Measurements from ENCODE around the gene SLC9A3. TPM values are rescaled to one million over a fixed set of nuclear protein-coding genes. Genes with fewer than 3 reads are reported as not detected.
A peak's percentile ranks its signal among the peaks of the same experiment; 100 is the strongest.

Gene SLC9A3
- polyA plus RNA-seq, 1 of the 3 experiments (the other 2 are of a cell fraction): 1.9 TPM

DNA sequence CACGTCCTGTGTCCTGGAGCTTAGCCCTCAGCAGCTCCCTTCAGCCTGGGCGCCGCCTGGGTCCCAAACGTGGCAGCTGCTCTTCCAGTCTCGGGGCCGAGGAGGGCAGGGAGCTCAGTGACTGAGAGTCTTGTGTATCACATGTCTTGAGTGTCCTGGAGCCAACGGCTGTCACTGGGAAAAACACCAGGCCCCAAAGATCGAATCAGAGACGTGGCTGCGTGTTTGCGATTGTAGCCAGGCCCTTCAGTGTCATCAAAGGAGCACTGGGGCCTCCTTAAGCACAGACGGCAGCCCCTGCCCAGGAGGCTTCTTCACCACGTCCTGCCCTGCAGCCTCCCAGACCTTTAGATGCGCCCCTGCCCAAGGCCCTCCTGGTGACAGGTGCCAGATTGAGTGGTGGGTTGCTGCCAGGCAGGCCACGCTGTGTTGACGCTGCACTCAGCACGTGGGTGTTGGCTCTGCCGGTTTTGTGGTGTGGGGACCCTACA is 86.9 kb downstream of the SLC9A3 start:
- H3K9me2 ChIP-seq: no peaks in the 10 kb centered on the region
- no peak overlapping the region for H2AFZ ChIP-seq (ENCODE audit: low read depth)
- H4K20me1 ChIP-seq (ENCODE audit: insufficient read depth): no peaks in the 10 kb centered on the region
- DNase-seq: peak; percentile 53
- H3K79me2 ChIP-seq (ENCODE audit: insufficient read depth): peaks cover 4% of the 10 kb centered on the region; the same call in 1 of the 2 replicates
- ChIA-PET POLR2A (no interaction called here), CTCF (interaction anchor here (0.8 to 2.4 kb wide), 3 partner anchors 9 to 121 kb away, joined by 3 to 10 read pairs (median 3); no protein-coding TSS in a partner anchor)
- H3K4me2 ChIP-seq: no peak overlapping the region
- H3K4me1 ChIP-seq (ENCODE audit: control insufficient read depth in 1 of 2, insufficient read depth in 2 of 2, low read depth in 1 of 2, low read length in 1 of 2): peaks cover 0 to 12% of the 10 kb centered on the region in 2 experiments; a peak in 1 of 4 replicates
- no peak overlapping the region for H3K27ac ChIP-seq (ENCODE audit: low read depth in 2 of 2, low read length in 1 of 2)
- TF ChIP-seq GATA2 (CRISPR knock-in tag; IDR thresholded peaks at IDR 0.05) (0 out of 2 replicates have a peak, but pooled peaks have one; percentile 35), TCF12 (IDR thresholded peaks at IDR 0.05) (no peak)
- no peaks in the 10 kb centered on the region for H3K36me3 ChIP-seq (replicated peaks in 1 of 2; ENCODE audit: control insufficient read depth in 1 of 2, insufficient read depth in 2 of 2, low read length in 1 of 2)
- no peaks in the 10 kb centered on the region for H3F3A ChIP-seq (replicated peaks; ENCODE audit: insufficient read depth)
- 59% methylated on average over 8 of the region's 18 CpGs for WGBS (ENCODE audit: low lambda C conversion rate)
- H3K9me3 ChIP-seq: no peaks in the 10 kb centered on the region
- no peak overlapping the region for H3K9ac ChIP-seq
- no peak overlapping the region for H3K4me3 ChIP-seq (ENCODE audit: low read depth in 2 of 2, low read length in 1 of 2)
- no peaks in the 10 kb centered on the region for H3K27me3 ChIP-seq (ENCODE audit: insufficient read depth)

DNA sequence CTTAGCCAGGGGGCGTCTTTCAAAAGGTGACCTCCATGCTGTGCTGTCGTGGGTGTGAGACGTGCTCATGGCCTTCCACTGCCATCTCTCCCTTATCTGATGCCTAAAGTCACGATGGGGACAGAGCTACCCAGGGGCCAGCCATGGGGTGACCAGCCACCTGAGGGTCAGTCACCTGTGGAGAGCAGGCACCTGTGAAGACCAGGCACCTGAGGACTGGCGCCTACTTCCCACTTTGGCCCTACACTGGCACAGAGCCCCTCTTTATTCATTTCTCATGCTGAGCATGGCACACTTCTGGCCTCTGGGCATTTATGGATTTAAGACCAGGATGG is 87.6 kb downstream of the SLC9A3 start:
- ChIA-PET CTCF (interaction anchor here (0.6 to 2.4 kb wide), 4 partner anchors 10 to 248 kb away, joined by 3 to 10 read pairs (median 3); no protein-coding TSS in a partner anchor), POLR2A (no interaction called here)
- Histone ChIP-seq H3K9ac (no peak overlapping the region), H3K9me3 (no peaks in the 10 kb centered on the region), H3K9me2 (no peaks in the 10 kb centered on the region), H3F3A (replicated peaks; ENCODE audit: insufficient read depth) (no peaks in the 10 kb centered on the region), H3K79me2 (ENCODE audit: insufficient read depth) (no peaks in the 10 kb centered on the region), H3K4me3 (ENCODE audit: low read depth in 2 of 2, low read length in 1 of 2) (no peak overlapping the region), H3K27me3 (ENCODE audit: insufficient read depth) (no peaks in the 10 kb centered on the region), H4K20me1 (ENCODE audit: insufficient read depth) (no peaks in the 10 kb centered on the region), H3K36me3 (replicated peaks in 1 of 2; ENCODE audit: control insufficient read depth in 1 of 2, insufficient read depth in 2 of 2, low read length in 1 of 2) (no peaks in the 10 kb centered on the region), H2AFZ (ENCODE audit: low read depth) (no peak overlapping the region), H3K4me1 (ENCODE audit: control insufficient read depth in 1 of 2, insufficient read depth in 2 of 2, low read depth in 1 of 2, low read length in 1 of 2) (peaks cover 0 to 7% of the 10 kb centered on the region in 2 experiments; a peak in 1 of 4 replicates), H3K4me2 (no peak overlapping the region), H3K27ac (ENCODE audit: low read depth in 2 of 2, low read length in 1 of 2) (no peak overlapping the region)
- TF ChIP-seq JUND (IDR thresholded peaks at IDR 0.05) (no peak), GABPA (IDR thresholded peaks at IDR 0.05; ENCODE audit: low read depth) (no peak), CTCF (IDR thresholded peaks at IDR 0.05) (no peak), PBX3 (IDR thresholded peaks at IDR 0.05) (no peak), MXI1 (IDR thresholded peaks at IDR 0.05; ENCODE audit: low read depth, low read length) (no peak), TCF12 (IDR thresholded peaks at IDR 0.05) (no peak), NRF1 (IDR thresholded peaks at IDR 0.05; ENCODE audit: low read depth, low read length) (no peak)
- TF ChIP-seq, protein P1, sequence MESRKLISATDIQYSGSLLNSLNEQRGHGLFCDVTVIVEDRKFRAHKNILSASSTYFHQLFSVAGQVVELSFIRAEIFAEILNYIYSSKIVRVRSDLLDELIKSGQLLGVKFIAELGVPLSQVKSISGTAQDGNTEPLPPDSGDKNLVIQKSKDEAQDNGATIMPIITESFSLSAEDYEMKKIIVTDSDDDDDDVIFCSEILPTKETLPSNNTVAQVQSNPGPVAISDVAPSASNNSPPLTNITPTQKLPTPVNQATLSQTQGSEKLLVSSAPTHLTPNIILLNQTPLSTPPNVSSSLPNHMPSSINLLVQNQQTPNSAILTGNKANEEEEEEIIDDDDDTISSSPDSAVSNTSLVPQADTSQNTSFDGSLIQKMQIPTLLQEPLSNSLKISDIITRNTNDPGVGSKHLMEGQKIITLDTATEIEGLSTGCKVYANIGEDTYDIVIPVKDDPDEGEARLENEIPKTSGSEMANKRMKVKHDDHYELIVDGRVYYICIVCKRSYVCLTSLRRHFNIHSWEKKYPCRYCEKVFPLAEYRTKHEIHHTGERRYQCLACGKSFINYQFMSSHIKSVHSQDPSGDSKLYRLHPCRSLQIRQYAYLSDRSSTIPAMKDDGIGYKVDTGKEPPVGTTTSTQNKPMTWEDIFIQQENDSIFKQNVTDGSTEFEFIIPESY (IDR thresholded peaks at IDR 0.05; ENCODE audit: borderline replicate concordance, low read depth): no peak
- no peak for DNase-seq
- 33% methylated on average over 4 of the region's 5 CpGs for WGBS (ENCODE audit: low lambda C conversion rate)
